A673 (cell line): Measurements from ENCODE around the gene HOMER1. TPM values are rescaled to one million over a fixed set of nuclear protein-coding genes. Genes with fewer than 3 reads are reported as not detected.

Experiments used
- BruUV-seq: library from RNA; stranded (reverse); fragments of 400-500 nt; replicated peaks from 2 replicates; lab custom pipeline; 2021; lab: Mats Ljungman, UMichigan
- CTCF ChIA-PET: fragments of 300-600 bp; sonication (Branson Sonifier 250); formaldehyde crosslinking; loops from one replicate; lab custom pipeline; 2022; ENCODE audit warnings: antibody characterized with exemption; lab: Charles Lee
- POLR2A ChIA-PET: fragments of 300-600 bp; sonication (Branson Sonifier 250); formaldehyde crosslinking; loops from one replicate; lab custom pipeline; 2022; ENCODE audit warnings: antibody characterized with exemption; ENCODE audit not compliant: low non-redundant PET; lab: Charles Lee
- DNase-seq: peaks from one replicate; pipeline ENCODE4 v3.0.0-alpha.2; 2015; ENCODE audit warnings: low spot score
- H3K27ac ChIP-seq: fragments of 200-600 bp; sonication (generic); 2 replicates; pipeline ENCODE4 v1.5.1; 2016; ENCODE audit warnings: mixed run types, low read depth, mild to moderate bottlenecking, mixed read lengths, antibody characterized with exemption, low read length; ENCODE audit not compliant: poor library complexity, severe bottlenecking
- H3K27me3 ChIP-seq: fragments of 200-600 bp; sonication (generic); replicated peaks from 2 replicates; pipeline ENCODE4 v1.6.1; 2017; ENCODE audit warnings: mixed run types, low read depth, mild to moderate bottlenecking, mixed read lengths, antibody characterized with exemption, low read length; ENCODE audit not compliant: insufficient read depth, poor library complexity
- H3K36me3 ChIP-seq: fragments of 200-600 bp; sonication (generic); 2 replicates; pipeline ENCODE4 v1.6.1; 2016; ENCODE audit warnings: mixed run types, mild to moderate bottlenecking, mixed read lengths, antibody characterized with exemption, low read length; ENCODE audit not compliant: insufficient read depth, poor library complexity, severe bottlenecking
- H3K4me1 ChIP-seq: fragments of 200-600 bp; sonication (generic); 2 replicates; pipeline ENCODE4 v1.6.1; 2017; ENCODE audit warnings: mixed run types, mild to moderate bottlenecking, mixed read lengths, antibody characterized with exemption, low read length; ENCODE audit not compliant: insufficient read depth, poor library complexity, severe bottlenecking
- H3K4me3 ChIP-seq: fragments of 200-600 bp; sonication (generic); 2 replicates; pipeline ENCODE4 v1.5.1; 2016; ENCODE audit warnings: low read depth, mixed run types, mild to moderate bottlenecking, mixed read lengths, low read length; ENCODE audit not compliant: poor library complexity, severe bottlenecking
- H3K9me3 ChIP-seq: fragments of 200-600 bp; sonication (generic); 2 replicates; pipeline ENCODE4 v1.6.1; 2016; ENCODE audit warnings: mixed run types, low read depth, mild to moderate bottlenecking, mixed read lengths, antibody characterized with exemption, low read length; ENCODE audit not compliant: poor library complexity, severe bottlenecking
- EZH2 ChIP-seq: fragments of 200-600 bp; sonication (generic); IDR thresholded peaks from 2 replicates; pipeline ENCODE4 v1.6.1; 2017; ENCODE audit warnings: borderline replicate concordance, low read depth, mild to moderate bottlenecking, mixed read lengths, antibody characterized with exemption, low read length; ENCODE audit not compliant: poor library complexity, severe bottlenecking
- intact Hi-C: fragments of 100-400 bp; cut with micrococcal nuclease; formaldehyde crosslinking; loops from one replicate; pipeline ENCODE4 v1.10.0; 2022; ENCODE audit not compliant: unreplicated experiment
- total RNA-seq: library from RNA; stranded (reverse); gene quantifications from 2 replicates; pipeline ENCODE4 v1.2.3, GENCODE V29; 2021
- TF ChIP-seq, protein P1 (sequence below): fragments of 300-800, 200-600 bp; sonication (generic); conservative IDR thresholded peaks from 2 replicates; pipeline ENCODE4 v1.5.1; 2017; ENCODE audit warnings: low read depth, mild to moderate bottlenecking, antibody characterized with exemption, low read length, moderate library complexity, mixed read lengths

The HOMER1 gene
- total RNA-seq, 1 experiment from 2014 or later, result 34.0 TPM

DNA sequence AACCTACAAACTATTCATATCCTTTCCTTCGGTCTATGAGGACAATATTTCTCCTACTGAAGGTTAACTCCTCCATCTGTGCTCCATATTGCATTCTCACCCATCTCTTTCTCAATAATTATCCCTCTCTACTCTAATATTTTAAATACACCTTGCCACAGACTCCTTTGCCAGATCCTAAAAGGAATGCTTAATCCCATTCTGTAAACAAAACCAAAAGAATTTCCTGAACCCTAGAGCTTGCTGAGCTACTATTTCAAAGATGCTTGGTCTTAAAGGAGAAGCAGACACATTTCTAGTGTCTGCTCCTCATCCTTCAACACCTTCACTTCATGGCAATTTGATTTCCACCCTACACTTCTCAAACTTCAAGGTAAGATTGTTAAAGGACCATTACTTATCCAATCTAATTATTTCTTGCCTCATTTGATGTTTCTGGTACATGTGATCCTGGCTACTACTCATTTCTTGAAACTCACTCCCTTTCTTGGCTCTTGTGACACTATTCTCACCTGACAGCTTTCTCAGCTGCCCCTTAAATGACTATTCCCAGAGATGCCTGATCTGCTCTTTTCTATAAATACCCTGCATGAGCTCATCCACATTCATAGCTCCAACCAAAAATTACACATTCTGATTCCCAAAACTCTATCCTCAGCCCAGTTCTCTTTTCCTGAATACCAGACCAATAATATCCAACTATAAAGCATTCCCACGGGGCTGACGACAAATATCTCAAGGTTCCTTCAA is 20.2 kb downstream of the HOMER1 start:
- TF ChIP-seq EZH2, result no peak
- TF ChIP-seq, protein P1, sequence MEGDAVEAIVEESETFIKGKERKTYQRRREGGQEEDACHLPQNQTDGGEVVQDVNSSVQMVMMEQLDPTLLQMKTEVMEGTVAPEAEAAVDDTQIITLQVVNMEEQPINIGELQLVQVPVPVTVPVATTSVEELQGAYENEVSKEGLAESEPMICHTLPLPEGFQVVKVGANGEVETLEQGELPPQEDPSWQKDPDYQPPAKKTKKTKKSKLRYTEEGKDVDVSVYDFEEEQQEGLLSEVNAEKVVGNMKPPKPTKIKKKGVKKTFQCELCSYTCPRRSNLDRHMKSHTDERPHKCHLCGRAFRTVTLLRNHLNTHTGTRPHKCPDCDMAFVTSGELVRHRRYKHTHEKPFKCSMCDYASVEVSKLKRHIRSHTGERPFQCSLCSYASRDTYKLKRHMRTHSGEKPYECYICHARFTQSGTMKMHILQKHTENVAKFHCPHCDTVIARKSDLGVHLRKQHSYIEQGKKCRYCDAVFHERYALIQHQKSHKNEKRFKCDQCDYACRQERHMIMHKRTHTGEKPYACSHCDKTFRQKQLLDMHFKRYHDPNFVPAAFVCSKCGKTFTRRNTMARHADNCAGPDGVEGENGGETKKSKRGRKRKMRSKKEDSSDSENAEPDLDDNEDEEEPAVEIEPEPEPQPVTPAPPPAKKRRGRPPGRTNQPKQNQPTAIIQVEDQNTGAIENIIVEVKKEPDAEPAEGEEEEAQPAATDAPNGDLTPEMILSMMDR, result no peak
- intact Hi-C loops, result no loop called here
- Histone ChIP-seq H3K9me3 (no peaks in the 10 kb centered on the region), H3K27me3 (no peaks in the 10 kb centered on the region), H3K36me3 (no peaks in the 10 kb centered on the region), H3K4me1 (no peaks in the 10 kb centered on the region), H3K4me3 (no peak overlapping the region), H3K27ac (no peak overlapping the region)
- ChIA-PET CTCF (no interaction called here), POLR2A (interaction anchor here (0.6 kb wide), 1 partner anchor 15 kb away, joined by 3 read pairs; no protein-coding TSS in a partner anchor)
- no TSS peak for BruUV-seq
- no peak for DNase-seq

DNA sequence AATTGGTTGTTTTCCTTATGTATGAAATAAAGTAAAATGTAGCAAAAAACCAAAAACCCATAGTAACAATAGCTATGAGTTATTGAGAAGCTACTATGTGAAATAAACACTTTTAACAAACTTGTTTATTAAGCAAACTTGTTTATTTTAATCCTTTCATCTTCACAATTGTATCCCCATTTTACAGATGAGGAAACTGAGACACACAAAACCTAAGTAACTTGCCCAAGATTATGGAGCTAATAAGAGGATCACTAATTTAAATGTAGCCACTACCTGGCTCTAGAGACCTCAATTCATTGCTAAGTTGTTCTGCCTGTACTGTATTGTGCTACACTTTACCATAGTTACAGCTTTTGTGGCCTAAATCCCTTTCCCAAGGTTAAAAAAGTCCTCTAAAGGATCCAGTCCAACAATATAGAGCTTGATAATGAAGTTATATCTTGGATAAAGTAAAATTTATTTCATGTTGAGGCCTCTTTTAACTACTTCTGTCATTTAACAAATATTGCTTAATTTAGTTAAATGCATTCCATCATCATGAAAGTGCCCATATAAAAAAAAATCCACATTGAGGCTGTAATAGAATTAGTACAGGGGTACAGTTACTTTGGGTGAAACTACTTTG is 22.1 kb downstream of the HOMER1 start:
- Histone ChIP-seq H3K27ac (no peak overlapping the region), H3K27me3 (no peaks in the 10 kb centered on the region), H3K36me3 (no peaks in the 10 kb centered on the region), H3K4me3 (no peak overlapping the region), H3K4me1 (no peaks in the 10 kb centered on the region), H3K9me3 (no peaks in the 10 kb centered on the region)
- DNase-seq, result no peak
- TF ChIP-seq EZH2, result no peak
- TF ChIP-seq, protein P1, result no peak
- CTCF ChIA-PET, result no interaction called here
- no TSS peak for BruUV-seq
- POLR2A ChIA-PET, result no interaction called here
- intact Hi-C loops, result no loop called here

DNA sequence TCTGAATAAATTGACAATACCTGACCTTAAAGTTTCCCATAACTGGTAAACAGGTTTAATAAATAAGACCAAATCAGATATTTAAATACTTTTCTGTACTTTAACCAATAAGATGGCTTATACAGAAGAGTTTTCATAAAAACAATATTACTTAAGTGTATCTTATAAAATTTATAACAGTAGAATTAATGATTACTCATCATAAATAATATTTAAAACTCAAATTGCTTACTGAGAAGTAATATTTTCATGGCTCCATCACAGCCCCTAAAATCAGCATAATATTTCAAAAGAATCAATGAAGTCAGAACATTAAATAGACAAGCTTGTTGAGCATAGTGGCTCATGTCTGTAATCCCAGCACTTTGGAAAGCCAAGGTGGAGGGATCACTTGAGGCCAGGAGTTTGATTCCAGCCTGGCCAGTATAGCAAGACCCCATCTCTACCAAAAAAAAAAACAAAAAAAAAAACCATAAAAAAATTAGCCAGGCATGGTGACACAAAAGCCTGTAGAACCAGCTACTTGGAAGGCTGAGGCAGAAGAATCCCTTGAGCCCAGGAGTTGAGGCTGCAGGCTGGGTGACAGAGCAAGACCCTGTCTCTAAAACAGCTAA is 23.5 kb downstream of the HOMER1 start:
- Histone ChIP-seq H3K9me3 (no peaks in the 10 kb centered on the region), H3K4me1 (no peaks in the 10 kb centered on the region), H3K27ac (no peak overlapping the region), H3K36me3 (no peaks in the 10 kb centered on the region), H3K27me3 (no peaks in the 10 kb centered on the region), H3K4me3 (no peak overlapping the region)
- TF ChIP-seq, protein P1, result no peak
- no peak for TF ChIP-seq EZH2
- ChIA-PET CTCF (no interaction called here), POLR2A (no interaction called here)
- no TSS peak for BruUV-seq
- intact Hi-C loops, result no loop called here
- DNase-seq, result no peak
